Caco-2 (cell line): ENCODE measurements around the gene MAP3K1. TPM values are rescaled to one million over a fixed set of nuclear protein-coding genes. Genes with fewer than 3 reads are reported as not detected.

Experiments
- BruUV-seq: library from RNA; stranded (reverse); fragments of 400-500 nt; replicated peaks from 2 replicates; lab custom pipeline; 2021; lab: Mats Ljungman, UMichigan
- CTCF ChIA-PET: fragments of 300-600 bp; sonication (Branson Sonifier 250); formaldehyde crosslinking; loops from one replicate; lab custom pipeline; 2022; ENCODE audit warnings: antibody characterized with exemption; lab: Charles Lee
- POLR2A ChIA-PET: fragments of 300-600 bp; sonication (Branson Sonifier 250); formaldehyde crosslinking; loops from one replicate; lab custom pipeline; 2022; ENCODE audit warnings: antibody characterized with exemption; lab: Charles Lee
- DNase-seq, 2 experiments: peaks; one replicate each; pipeline versions ENCODE4 v3.0.0 to v3.0.0-alpha.2; 2020 to 2022
- H3K27me3 ChIP-seq: replicated peaks from 2 replicates; pipeline ENCODE4 v1.6.0; 2011; ENCODE audit warnings: low read length; ENCODE audit not compliant: control insufficient read depth, insufficient read depth
- H3K36me3 ChIP-seq: 2 replicates; pipeline ENCODE4 v1.5.1; 2011; ENCODE audit warnings: low read length; ENCODE audit not compliant: control insufficient read depth, insufficient read depth
- H3K4me1 ChIP-seq: fragments of 250-450 bp; sonication (Bioruptor Pico); 2 replicates; pipeline ENCODE4 v1.5.1; 2020; ENCODE audit warnings: mild to moderate bottlenecking
- H3K4me3 ChIP-seq: 2 replicates; pipeline ENCODE4 v1.5.1; 2011; ENCODE audit warnings: low read depth, mild to moderate bottlenecking, control low read depth, low read length
- H3K9me3 ChIP-seq: fragments of 250-450 bp; sonication (Bioruptor Pico); 2 replicates; pipeline ENCODE4 v1.5.1; 2020; ENCODE audit warnings: mild to moderate bottlenecking, moderate library complexity
- H3K27ac Mint-ChIP-seq: one replicate; pipeline ENCODE4 v1.8.0; 2022; ENCODE audit warnings: mixed read lengths; ENCODE audit not compliant: unreplicated experiment
- H3K27me3 Mint-ChIP-seq: one replicate; pipeline ENCODE4 v1.8.0; 2022; ENCODE audit warnings: mixed read lengths; ENCODE audit not compliant: insufficient read depth, unreplicated experiment
- H3K36me3 Mint-ChIP-seq: one replicate; pipeline ENCODE4 v1.8.0; 2022; ENCODE audit warnings: mild to moderate bottlenecking, mixed read lengths; ENCODE audit not compliant: insufficient read depth, unreplicated experiment
- H3K4me1 Mint-ChIP-seq: one replicate; pipeline ENCODE4 v1.8.0; 2022; ENCODE audit warnings: low read depth, mixed read lengths; ENCODE audit not compliant: unreplicated experiment
- H3K4me3 Mint-ChIP-seq: one replicate; pipeline ENCODE4 v1.8.0; 2022; ENCODE audit warnings: mild to moderate bottlenecking, moderate library complexity, mixed read lengths; ENCODE audit not compliant: unreplicated experiment
- H3K9me3 Mint-ChIP-seq: one replicate; pipeline ENCODE4 v1.8.0; 2022; ENCODE audit warnings: mixed read lengths; ENCODE audit not compliant: unreplicated experiment
- CTCF ChIP-seq, 2 experiments: fragments of 200-600 bp in 1 of 2; IDR thresholded peaks; 1 replicate in 1 of 2; 2 replicates in 1 of 2; pipeline versions ENCODE4 v1.5.1 to v1.8.0; 2011 to 2022; ENCODE audit warnings: antibody characterized with exemption in 1 of 2, control low read depth in 1 of 2, inconsistent platforms in 1 of 2, low read depth in 1 of 2, low read length in 1 of 2, mild to moderate bottlenecking in 1 of 2, moderate library complexity in 1 of 2; ENCODE audit not compliant: insufficient read depth in 1 of 2, severe bottlenecking in 1 of 2, unreplicated experiment in 1 of 2
- intact Hi-C: fragments of 100-400 bp; cut with micrococcal nuclease; formaldehyde crosslinking; loops from one replicate; pipeline ENCODE4 v1.10.0; 2022; ENCODE audit not compliant: unreplicated experiment
- total RNA-seq: library from RNA; stranded (reverse); gene quantifications from 2 replicates; pipeline ENCODE4 v1.2.3, GENCODE V29; 2022

MAP3K1 gene
- total RNA-seq, 1 experiment from 2014 or later: 47.0 TPM

GRCh38 chr5:56827049-56827448 is 11.7 kb downstream of the MAP3K1 start:
- Histone ChIP-seq H3K9me3 (no peaks in the 10 kb centered on the region), H3K36me3 (no peaks in the 10 kb centered on the region), H3K4me3 (no peak overlapping the region), H3K27me3 (no peaks in the 10 kb centered on the region), H3K4me1 (peaks cover 61% of the 10 kb centered on the region)
- CTCF ChIA-PET: interaction anchor here (1.0 to 1.4 kb wide), 3 partner anchors 12 to 556 kb away, joined by 3 to 5 read pairs (median 4); no protein-coding TSS in a partner anchor
- Mint-ChIP-seq H3K27ac (peak overlapping the region; percentile 28), H3K36me3 (peaks cover 29% of the 10 kb centered on the region), H3K4me3 (no peak overlapping the region), H3K27me3 (no peaks in the 10 kb centered on the region), H3K9me3 (no peaks in the 10 kb centered on the region), H3K4me1 (peaks cover 50% of the 10 kb centered on the region)
- BruUV-seq: no TSS peak
- intact Hi-C loops: no loop called here
- TF ChIP-seq CTCF (IDR thresholded peaks at IDR 0.05; ENCODE audit: insufficient read depth in 1 of 2, low read depth in 1 of 2, low read length in 1 of 2, severe bottlenecking in 1 of 2, unreplicated experiment in 1 of 2): peak; percentile 27 to 41
- peak in 1 of 2 experiments; percentile 44 for DNase-seq
- POLR2A ChIA-PET: interaction anchor here (0.5 to 0.6 kb wide), 2 partner anchors 262 to 411 kb away, joined by 3 to 4 read pairs; no protein-coding TSS in a partner anchor

DNA sequence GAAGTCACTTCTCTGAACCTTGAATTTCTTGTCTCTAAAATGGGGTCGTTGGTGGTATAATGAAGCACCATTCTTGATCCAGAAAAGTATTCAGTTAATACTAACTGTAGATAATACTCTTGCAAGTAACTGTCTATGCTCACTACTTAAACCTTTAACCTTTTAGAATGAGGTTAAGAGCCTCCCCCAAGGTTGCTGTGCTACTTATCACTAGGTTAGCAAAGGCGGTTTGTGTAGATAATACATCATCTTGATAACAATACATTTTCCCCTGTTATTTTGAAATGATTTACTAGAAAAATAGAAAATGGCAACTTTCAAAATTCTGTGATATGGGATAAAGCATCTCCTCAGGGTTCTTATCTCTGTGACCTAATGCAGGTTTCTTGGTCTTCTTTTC is 12.6 kb downstream of the MAP3K1 start:
- Mint-ChIP-seq H3K36me3 (peaks cover 22% of the 10 kb centered on the region), H3K27me3 (no peaks in the 10 kb centered on the region), H3K27ac (no peak overlapping the region), H3K4me3 (no peak overlapping the region), H3K4me1 (peaks cover 47% of the 10 kb centered on the region), H3K9me3 (no peaks in the 10 kb centered on the region)
- POLR2A ChIA-PET: no interaction called here
- Histone ChIP-seq H3K9me3 (no peaks in the 10 kb centered on the region), H3K36me3 (no peaks in the 10 kb centered on the region), H3K4me3 (no peak overlapping the region), H3K4me1 (peaks cover 64% of the 10 kb centered on the region), H3K27me3 (no peaks in the 10 kb centered on the region)
- DNase-seq: no peak
- no peak for TF ChIP-seq CTCF (IDR thresholded peaks at IDR 0.05; ENCODE audit: insufficient read depth in 1 of 2, low read depth in 1 of 2, low read length in 1 of 2, severe bottlenecking in 1 of 2, unreplicated experiment in 1 of 2)
- CTCF ChIA-PET: no interaction called here
- BruUV-seq: no TSS peak
- intact Hi-C loops: no loop called here

GRCh38 chr5:56829137-56829908 is 14.0 kb downstream of the MAP3K1 start:
- no peak overlapping the region for H3K4me3 Mint-ChIP-seq
- Histone ChIP-seq H3K27me3 (no peaks in the 10 kb centered on the region), H3K9me3 (no peaks in the 10 kb centered on the region), H3K4me3 (no peak overlapping the region), H3K36me3 (no peaks in the 10 kb centered on the region), H3K4me1 (peaks cover 64% of the 10 kb centered on the region)
- no peak for TF ChIP-seq CTCF (IDR thresholded peaks at IDR 0.05; ENCODE audit: insufficient read depth in 1 of 2, low read depth in 1 of 2, low read length in 1 of 2, severe bottlenecking in 1 of 2, unreplicated experiment in 1 of 2)
- ChIA-PET CTCF (no interaction called here), POLR2A (no interaction called here)
- H3K9me3 Mint-ChIP-seq: no peaks in the 10 kb centered on the region
- peaks cover 15% of the 10 kb centered on the region for H3K36me3 Mint-ChIP-seq
- no peak overlapping the region for H3K27ac Mint-ChIP-seq
- DNase-seq: no peak
- BruUV-seq: no TSS peak
- no peaks in the 10 kb centered on the region for H3K27me3 Mint-ChIP-seq
- intact Hi-C loops: no loop called here
- peaks cover 48% of the 10 kb centered on the region for H3K4me1 Mint-ChIP-seq
